ENCODE data around the gene LMO7. TPM values are rescaled to one million over a fixed set of nuclear protein-coding genes. Genes with fewer than 3 reads are reported as not detected.
A peak's percentile ranks its signal among the peaks of the same experiment; 100 is the strongest.

The LMO7 gene
- total and polyA plus RNA-seq, 4 donors: 75.9 to 679 (median 214) TPM

- H3K4me3 ChIP-seq: no peak overlapping the region
- ATAC-seq (ENCODE audit: insufficient read depth, low FRiP score): no peak
- no peak overlapping the region for H3K9ac ChIP-seq (ENCODE audit: insufficient read depth in 1 of 2, low read length in 2 of 2)
- no peak for TF ChIP-seq CTCF (IDR thresholded peaks at IDR 0.05; ENCODE audit: control extremely low read depth, extremely low read depth)
- H3K27me3 ChIP-seq (ENCODE audit: control insufficient read depth in 3 of 3, insufficient read depth in 3 of 3, low read length in 2 of 3): no peaks in the 10 kb centered on the region
- H3K36me3 ChIP-seq (ENCODE audit: control insufficient read depth in 4 of 4, insufficient read depth in 4 of 4, low read length in 4 of 4): no peaks in the 10 kb centered on the region
- H3K4me1 ChIP-seq (ENCODE audit: control insufficient read depth in 5 of 5, insufficient read depth in 5 of 5, low read length in 5 of 5): peaks cover 8 to 25% (median 21%) of the 10 kb centered on the region in 5 donors
- peak overlapping the region in 1 of 2 donors; percentile 37 for H3K27ac ChIP-seq (ENCODE audit: low read depth in 1 of 2, low read length in 1 of 2)
- whole genome bisulfite sequencing, 2 donors: 78 to 80% methylated on average over 3 of the region's 3 CpGs
- no peak for DNase-seq
- no peaks in the 10 kb centered on the region for H3K9me3 ChIP-seq (ENCODE audit: control insufficient read depth in 4 of 4, insufficient read depth in 3 of 4, low read length in 3 of 4)
Observed at GRCh38 chr13:75813323-75813722, 177.2 kb downstream of the LMO7 start.

GRCh38 chr13:75818179-75818967, 182.2 kb downstream of the LMO7 start:
- DNase-seq: no peak
- 86 to 93% methylated on average over 9 of the region's 9 CpGs for WGBS, 2 donors
- H3K36me3 ChIP-seq (ENCODE audit: control insufficient read depth in 4 of 4, insufficient read depth in 4 of 4, low read length in 4 of 4): peaks cover 0 to 12% (median 0%) of the 10 kb centered on the region in 4 donors
- TF ChIP-seq CTCF (IDR thresholded peaks at IDR 0.05; ENCODE audit: control extremely low read depth, extremely low read depth): no peak
- no peaks in the 10 kb centered on the region for H3K9me3 ChIP-seq (ENCODE audit: control insufficient read depth in 4 of 4, insufficient read depth in 3 of 4, low read length in 3 of 4)
- no peak overlapping the region for H3K4me3 ChIP-seq
- ATAC-seq (ENCODE audit: insufficient read depth, low FRiP score): no peak
- H3K9ac ChIP-seq (ENCODE audit: insufficient read depth in 1 of 2, low read length in 2 of 2): peak overlapping the region in 1 of 2 donors; percentile 53
- H3K27me3 ChIP-seq (ENCODE audit: control insufficient read depth in 3 of 3, insufficient read depth in 3 of 3, low read length in 2 of 3): no peaks in the 10 kb centered on the region
- no peak overlapping the region for H3K27ac ChIP-seq (ENCODE audit: low read depth in 1 of 2, low read length in 1 of 2)
- peaks cover 2 to 19% (median 9%) of the 10 kb centered on the region in 5 donors for H3K4me1 ChIP-seq (ENCODE audit: control insufficient read depth in 5 of 5, insufficient read depth in 5 of 5, low read length in 5 of 5)

GRCh38 chr13:75818968-75819225, 182.8 kb downstream of the LMO7 start:
- H3K27ac ChIP-seq (ENCODE audit: low read depth in 1 of 2, low read length in 1 of 2): no peak overlapping the region
- no peaks in the 10 kb centered on the region for H3K27me3 ChIP-seq (ENCODE audit: control insufficient read depth in 3 of 3, insufficient read depth in 3 of 3, low read length in 2 of 3)
- peak overlapping the region in 1 of 2 donors; percentile 53 for H3K9ac ChIP-seq (ENCODE audit: insufficient read depth in 1 of 2, low read length in 2 of 2)
- H3K4me3 ChIP-seq: no peak overlapping the region
- no peak for TF ChIP-seq CTCF (IDR thresholded peaks at IDR 0.05; ENCODE audit: control extremely low read depth, extremely low read depth)
- ATAC-seq (ENCODE audit: insufficient read depth, low FRiP score) (no peak), DNase-seq (peak; percentile 26 to 78 (median 73))
- WGBS, 2 donors: 86 to 87% methylated on average over 5 of the region's 5 CpGs
- peaks cover 0 to 16% (median 6%) of the 10 kb centered on the region in 5 donors for H3K4me1 ChIP-seq (ENCODE audit: control insufficient read depth in 5 of 5, insufficient read depth in 5 of 5, low read length in 5 of 5)
- no peaks in the 10 kb centered on the region for H3K9me3 ChIP-seq (ENCODE audit: control insufficient read depth in 4 of 4, insufficient read depth in 3 of 4, low read length in 3 of 4)
- peaks cover 0 to 15% (median 0%) of the 10 kb centered on the region in 4 donors for H3K36me3 ChIP-seq (ENCODE audit: control insufficient read depth in 4 of 4, insufficient read depth in 4 of 4, low read length in 4 of 4)

All from lung (tissue), 12 donors.